SK-N-SH treated with all-trans-retinoic acid at 6 μM for 48 hours (cell line): ENCODE data around the gene ROBO2.

Experiments used
- ATAC-seq: fragments of 200-7000 bp; cut with Tn5 transposase; 3 replicates; pipeline ENCODE4 v1.9.1; 2020; ENCODE audit warnings: mild to moderate bottlenecking, moderate library complexity
- ARNTL ChIP-seq: fragments of 450-650 bp; formaldehyde crosslinking; IDR thresholded peaks from 2 replicates; pipeline ENCODE4 v1.5.0; 2020; ENCODE audit warnings: low read depth, mild to moderate bottlenecking, moderate library complexity, borderline replicate concordance
- BACH2 ChIP-seq: fragments of 250-450 bp; sonication (Bioruptor Pico); IDR thresholded peaks from 2 replicates; pipeline ENCODE4 v1.9.0; 2021; ENCODE audit warnings: mild to moderate bottlenecking, borderline replicate concordance
- CREB5 ChIP-seq: fragments of 250-450 bp; sonication (Bioruptor Pico); IDR thresholded peaks from 2 replicates; pipeline ENCODE4 v1.5.1; 2020; ENCODE audit warnings: low read depth, mild to moderate bottlenecking, moderate library complexity
- CSDC2 ChIP-seq: fragments of 250-450 bp; sonication (Bioruptor Pico); IDR thresholded peaks from 2 replicates; pipeline ENCODE4 v1.5.0; 2020; ENCODE audit warnings: mild to moderate bottlenecking, moderate library complexity
- CSRNP3 ChIP-seq: fragments of 250-450 bp; sonication (Bioruptor Pico); IDR thresholded peaks from 2 replicates; pipeline ENCODE4 v1.5.1; 2021; ENCODE audit warnings: mild to moderate bottlenecking, moderate library complexity
- ESRRG ChIP-seq: fragments of 250-450 bp; sonication (Bioruptor Pico); IDR thresholded peaks from 2 replicates; pipeline ENCODE4 v1.6.1; 2021; ENCODE audit warnings: mild to moderate bottlenecking
- GLIS3 ChIP-seq: fragments of 250-450 bp; sonication (Bioruptor Pico); IDR thresholded peaks from 2 replicates; pipeline ENCODE4 v1.5.0; 2020; ENCODE audit warnings: mild to moderate bottlenecking, moderate library complexity
- ISL1 ChIP-seq: fragments of 250-450 bp; sonication (Bioruptor Pico); IDR thresholded peaks from 2 replicates; pipeline ENCODE4 v2.1.2; 2022; ENCODE audit warnings: mild to moderate bottlenecking, moderate library complexity
- OSR1 ChIP-seq: fragments of 250-450 bp; sonication (Bioruptor Pico); IDR thresholded peaks from 2 replicates; pipeline ENCODE4 v1.8.0; 2022; ENCODE audit warnings: moderate library complexity, mild to moderate bottlenecking, inconsistent platforms
- PATZ1 ChIP-seq: fragments of 250-450 bp; sonication (Bioruptor Pico); IDR thresholded peaks from 2 replicates; pipeline ENCODE4 v1.8.0; 2020; ENCODE audit warnings: mild to moderate bottlenecking, moderate library complexity, borderline replicate concordance
- POU6F1 ChIP-seq: fragments of 250-450 bp; sonication (Bioruptor Pico); IDR thresholded peaks from 2 replicates; pipeline ENCODE4 v1.8.0; 2021; ENCODE audit warnings: low read depth, mild to moderate bottlenecking, moderate library complexity, borderline replicate concordance
- PPARA ChIP-seq: fragments of 250-450 bp; sonication (Bioruptor Pico); IDR thresholded peaks from 2 replicates; pipeline ENCODE4 v1.5.0; 2020; ENCODE audit warnings: mild to moderate bottlenecking, borderline replicate concordance
- RARB ChIP-seq: fragments of 250-450 bp; sonication (Bioruptor Pico); IDR thresholded peaks from 2 replicates; pipeline ENCODE4 v1.8.0; 2021; ENCODE audit warnings: mild to moderate bottlenecking, moderate library complexity
- TCF4 ChIP-seq: fragments of 250-450 bp; sonication (Bioruptor Pico); IDR thresholded peaks from 2 replicates; pipeline ENCODE4 v1.8.0; 2021; ENCODE audit warnings: mild to moderate bottlenecking, moderate library complexity, borderline replicate concordance
- TOX ChIP-seq: fragments of 250-450 bp; sonication (Bioruptor Pico); IDR thresholded peaks from 2 replicates; pipeline ENCODE4 v1.8.0; 2021; ENCODE audit warnings: mild to moderate bottlenecking, moderate library complexity, borderline replicate concordance
- TSHZ2 ChIP-seq: fragments of 250-450 bp; sonication (Bioruptor Pico); IDR thresholded peaks from 2 replicates; pipeline ENCODE4 v1.5.0; 2020; ENCODE audit warnings: mild to moderate bottlenecking, moderate library complexity
- ZC3H10 ChIP-seq: fragments of 250-450 bp; sonication (Bioruptor Pico); IDR thresholded peaks from 2 replicates; pipeline ENCODE4 v1.5.1; 2021; ENCODE audit warnings: mild to moderate bottlenecking, moderate library complexity
- ZFP3 ChIP-seq: fragments of 250-450 bp; sonication (Bioruptor Pico); IDR thresholded peaks from 2 replicates; pipeline ENCODE4 v1.5.0; 2020; ENCODE audit warnings: mild to moderate bottlenecking, moderate library complexity
- ZFP30 ChIP-seq: fragments of 450-650 bp; formaldehyde crosslinking; IDR thresholded peaks from 2 replicates; pipeline ENCODE4 v1.5.0; 2022; ENCODE audit warnings: mild to moderate bottlenecking, moderate library complexity
- ZNF565 ChIP-seq: fragments of 450-650 bp; formaldehyde crosslinking; conservative IDR thresholded peaks from 2 replicates; pipeline ENCODE4 v1.5.0; 2020; ENCODE audit warnings: low read depth, mild to moderate bottlenecking, moderate library complexity
- ZNF70 ChIP-seq: fragments of 450-650 bp; formaldehyde crosslinking; IDR thresholded peaks from 2 replicates; pipeline ENCODE4 v1.5.0; 2020; ENCODE audit warnings: mild to moderate bottlenecking, moderate library complexity

Gene ROBO2

GRCh38 chr3:77321646-77322045, 281.7 kb downstream of the ROBO2 start:
- no peak for TF ChIP-seq BACH2
- no peak for TF ChIP-seq CREB5 (CRISPR knock-in tag)
- TF ChIP-seq RARB (CRISPR knock-in tag): no peak
- TF ChIP-seq TOX (CRISPR knock-in tag): no peak
- TF ChIP-seq CSRNP3 (CRISPR knock-in tag): no peak
- no peak for TF ChIP-seq ZFP3 (CRISPR knock-in tag)
- TF ChIP-seq POU6F1 (CRISPR knock-in tag): no peak
- TF ChIP-seq ZC3H10 (CRISPR knock-in tag): no peak
- no peak for TF ChIP-seq TSHZ2 (CRISPR knock-in tag)
- no peak for TF ChIP-seq TCF4
- TF ChIP-seq CSDC2 (CRISPR knock-in tag): no peak
- no peak for TF ChIP-seq ZFP30 (CRISPR knock-in tag)
- TF ChIP-seq PATZ1 (CRISPR knock-in tag): no peak
- no peak for TF ChIP-seq ISL1 (CRISPR knock-in tag)
- TF ChIP-seq ESRRG (CRISPR knock-in tag): no peak
- no peak for TF ChIP-seq ZNF70 (CRISPR knock-in tag)
- TF ChIP-seq OSR1 (CRISPR knock-in tag): no peak
- ATAC-seq: no peak

GRCh38 chr3:77323626-77324025, 283.7 kb downstream of the ROBO2 start:
- ATAC-seq: no peak
- TF ChIP-seq ARNTL (CRISPR knock-in tag) (no peak), ISL1 (CRISPR knock-in tag) (no peak), POU6F1 (CRISPR knock-in tag) (no peak), PPARA (CRISPR knock-in tag) (no peak), GLIS3 (CRISPR knock-in tag) (no peak), TOX (CRISPR knock-in tag) (no peak), CREB5 (CRISPR knock-in tag) (no peak), ZNF70 (CRISPR knock-in tag) (no peak), ZNF565 (no peak), PATZ1 (CRISPR knock-in tag) (no peak), ZFP3 (CRISPR knock-in tag) (no peak), ESRRG (CRISPR knock-in tag) (no peak), CSRNP3 (CRISPR knock-in tag) (no peak), ZC3H10 (CRISPR knock-in tag) (no peak), ZFP30 (CRISPR knock-in tag) (no peak)
